ENCODE measurements around the gene SMTNL2.

SMTNL2 gene

GRCh38 chr17:4544135-4544950 is 40.0 kb upstream of the SMTNL2 start:
- no peak overlapping the region for H3K4me2 ChIP-seq (ENCODE audit: low read length)
- H3K4me1 ChIP-seq (ENCODE audit: insufficient read depth, low read length, severe bottlenecking) = no peaks in the 10 kb centered on the region
- no peaks in the 10 kb centered on the region for H3K9me3 ChIP-seq (ENCODE audit: low read length)
- H3K36me3 ChIP-seq (ENCODE audit: insufficient read depth, low read length) = peaks cover 98% of the 10 kb centered on the region
- no peaks in the 10 kb centered on the region for H4K20me1 ChIP-seq (ENCODE audit: insufficient read depth, low read length)
- H3K79me2 ChIP-seq (ENCODE audit: insufficient read depth, low read length) = no peaks in the 10 kb centered on the region
- no peak overlapping the region for H3K4me3 ChIP-seq (ENCODE audit: low read depth, low read length, poor library complexity, severe bottlenecking)
- no peak for TF ChIP-seq EZH2 (IDR thresholded peaks at IDR 0.05; ENCODE audit: borderline replicate concordance, low read length)
- no peak for TF ChIP-seq CTCF (IDR thresholded peaks at IDR 0.05; ENCODE audit: low read length)
- no peak overlapping the region for H3K9ac ChIP-seq (ENCODE audit: low read length)
- no peaks in the 10 kb centered on the region for H3K9me2 ChIP-seq (ENCODE audit: low read depth, low read length)
- H3K27ac ChIP-seq (ENCODE audit: low read depth, low read length, poor library complexity, severe bottlenecking) = no peak overlapping the region
- no peak overlapping the region for H2AFZ ChIP-seq (ENCODE audit: low read length)
- H3F3A ChIP-seq (ENCODE audit: insufficient read depth, low read length) = no peaks in the 10 kb centered on the region
- no peaks in the 10 kb centered on the region for H3K27me3 ChIP-seq (ENCODE audit: insufficient read depth, low read length)

GRCh38 chr17:4544951-4545216 is 39.4 kb upstream of the SMTNL2 start:
- no peak overlapping the region for H3K9ac ChIP-seq (ENCODE audit: low read length)
- peaks cover 97% of the 10 kb centered on the region for H3K36me3 ChIP-seq (ENCODE audit: insufficient read depth, low read length)
- H3K9me3 ChIP-seq (ENCODE audit: low read length) = no peaks in the 10 kb centered on the region
- no peak overlapping the region for H2AFZ ChIP-seq (ENCODE audit: low read length)
- no peaks in the 10 kb centered on the region for H4K20me1 ChIP-seq (ENCODE audit: insufficient read depth, low read length)
- no peak overlapping the region for H3K27ac ChIP-seq (ENCODE audit: low read depth, low read length, poor library complexity, severe bottlenecking)
- no peaks in the 10 kb centered on the region for H3K27me3 ChIP-seq (ENCODE audit: insufficient read depth, low read length)
- no peaks in the 10 kb centered on the region for H3K9me2 ChIP-seq (ENCODE audit: low read depth, low read length)
- no peaks in the 10 kb centered on the region for H3K79me2 ChIP-seq (ENCODE audit: insufficient read depth, low read length)
- H3K4me1 ChIP-seq (ENCODE audit: insufficient read depth, low read length, severe bottlenecking) = no peaks in the 10 kb centered on the region
- no peak overlapping the region for H3K4me3 ChIP-seq (ENCODE audit: low read depth, low read length, poor library complexity, severe bottlenecking)
- no peak for TF ChIP-seq EZH2 (IDR thresholded peaks at IDR 0.05; ENCODE audit: borderline replicate concordance, low read length)
- TF ChIP-seq CTCF (IDR thresholded peaks at IDR 0.05; ENCODE audit: low read length) = no peak
- H3K4me2 ChIP-seq (ENCODE audit: low read length) = no peak overlapping the region
- no peaks in the 10 kb centered on the region for H3F3A ChIP-seq (ENCODE audit: insufficient read depth, low read length)

- H3K36me3 ChIP-seq (ENCODE audit: insufficient read depth, low read length) = peaks cover 97% of the 10 kb centered on the region
- H3K9me2 ChIP-seq (ENCODE audit: low read depth, low read length) = no peaks in the 10 kb centered on the region
- no peak overlapping the region for H3K4me3 ChIP-seq (ENCODE audit: low read depth, low read length, poor library complexity, severe bottlenecking)
- H2AFZ ChIP-seq (ENCODE audit: low read length) = no peak overlapping the region
- no peak overlapping the region for H3K4me2 ChIP-seq (ENCODE audit: low read length)
- H3K27ac ChIP-seq (ENCODE audit: low read depth, low read length, poor library complexity, severe bottlenecking) = no peak overlapping the region
- H3K9me3 ChIP-seq (ENCODE audit: low read length) = no peaks in the 10 kb centered on the region
- no peaks in the 10 kb centered on the region for H3K4me1 ChIP-seq (ENCODE audit: insufficient read depth, low read length, severe bottlenecking)
- no peaks in the 10 kb centered on the region for H4K20me1 ChIP-seq (ENCODE audit: insufficient read depth, low read length)
- H3K27me3 ChIP-seq (ENCODE audit: insufficient read depth, low read length) = no peaks in the 10 kb centered on the region
- H3F3A ChIP-seq (ENCODE audit: insufficient read depth, low read length) = no peaks in the 10 kb centered on the region
- no peak overlapping the region for H3K9ac ChIP-seq (ENCODE audit: low read length)
- no peaks in the 10 kb centered on the region for H3K79me2 ChIP-seq (ENCODE audit: insufficient read depth, low read length)
- no peak for TF ChIP-seq CTCF (IDR thresholded peaks at IDR 0.05; ENCODE audit: low read length)
- no peak for TF ChIP-seq EZH2 (IDR thresholded peaks at IDR 0.05; ENCODE audit: borderline replicate concordance, low read length)
Observed at GRCh38 chr17:4545217-4545951, 38.9 kb upstream of the SMTNL2 start.

Data from OCI-LY1 (cell line).